ENCODE data around the gene LIME1. TPM values are rescaled to one million over a fixed set of nuclear protein-coding genes. Genes with fewer than 3 reads are reported as not detected.
A peak's percentile ranks its signal among the peaks of the same experiment; 100 is the strongest.
"Not testable (repeated sequence)": the region's sequence is repeated elsewhere in the genome, so short reads cannot be mapped to it uniquely, and the experiment has no call there.

The LIME1 gene
- total and polyA plus RNA-seq, 4 donors: 6.5 to 57.6 (median 8.6) TPM

DNA sequence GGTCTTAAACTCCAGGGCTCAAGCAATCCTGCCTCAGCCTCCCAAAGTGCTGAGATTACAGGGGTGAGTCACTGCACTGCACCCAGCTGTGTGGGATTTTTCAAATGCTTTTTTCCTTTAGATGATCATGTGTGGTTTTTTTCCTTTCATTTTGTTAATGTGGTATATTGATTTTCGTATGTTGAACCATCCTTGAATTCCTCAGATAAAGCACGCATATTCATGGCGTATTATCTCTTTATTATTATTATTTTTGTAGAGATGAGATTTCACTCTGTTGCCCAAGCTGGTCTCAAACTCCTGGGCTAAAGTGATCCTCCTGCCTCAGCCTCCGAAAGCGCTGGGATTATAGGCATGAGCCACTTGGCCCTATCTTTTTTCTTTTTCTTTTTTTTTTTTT lies 21.6 kb upstream of the LIME1 start:
- peaks cover 2 to 7% of the 10 kb centered on the region in 2 donors for H3K36me3 ChIP-seq (ENCODE audit: control insufficient read depth in 1 of 2, insufficient read depth in 2 of 2, low read length in 1 of 2)

DNA sequence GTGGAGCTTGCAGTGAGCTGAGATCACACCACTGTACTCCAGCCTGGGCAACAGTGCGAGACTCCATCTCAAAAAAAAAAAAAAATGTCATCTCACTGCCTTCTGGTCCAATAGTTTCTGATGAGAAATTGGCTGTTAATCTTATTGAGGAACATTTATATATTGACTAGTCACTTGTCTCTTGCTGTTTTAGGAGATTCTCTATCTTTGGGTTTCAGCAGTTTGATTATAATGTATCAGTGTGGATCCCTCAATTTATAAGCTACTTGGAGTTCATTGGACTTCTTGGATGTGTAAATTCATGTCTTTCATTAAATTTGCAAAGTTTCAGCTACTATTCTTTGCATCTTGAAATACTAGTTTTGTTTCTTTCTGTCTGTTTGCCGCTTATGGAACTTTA lies 17.5 kb upstream of the LIME1 start:
- no peaks in the 10 kb centered on the region for H3K4me1 ChIP-seq (ENCODE audit: control insufficient read depth in 1 of 2, insufficient read depth in 2 of 2, low read length in 2 of 2)
- H3K27ac ChIP-seq (ENCODE audit: low read depth in 1 of 2, low read length in 2 of 2): no peak overlapping the region
- no peaks in the 10 kb centered on the region for H3K9me3 ChIP-seq (ENCODE audit: control insufficient read depth, low read length)
- DNase-seq (no peak), ATAC-seq (ENCODE audit: low FRiP score) (no peak)
- H3K36me3 ChIP-seq (ENCODE audit: control insufficient read depth in 1 of 2, insufficient read depth in 2 of 2, low read length in 1 of 2): peaks cover 2 to 12% of the 10 kb centered on the region in 2 donors
- no peak overlapping the region for H3K4me3 ChIP-seq (ENCODE audit: low read length in 2 of 2)
- intact Hi-C loops (cut with DNase I): no loop called here
- 99 to 100% methylated on average over 2 of the region's 2 CpGs for WGBS, 2 donors
- H3K27me3 ChIP-seq (ENCODE audit: control insufficient read depth in 1 of 2, insufficient read depth in 2 of 2, low read length in 1 of 2): no peaks in the 10 kb centered on the region

More for the DNA sequence above, 21.6 kb upstream of the LIME1 start:
- no peak overlapping the region for H3K27ac ChIP-seq (ENCODE audit: low read depth in 1 of 2, low read length in 2 of 2)
- no peaks in the 10 kb centered on the region for H3K27me3 ChIP-seq (ENCODE audit: control insufficient read depth in 1 of 2, insufficient read depth in 2 of 2, low read length in 1 of 2)
- no peaks in the 10 kb centered on the region for H3K4me1 ChIP-seq (ENCODE audit: control insufficient read depth in 1 of 2, insufficient read depth in 2 of 2, low read length in 2 of 2)
- H3K9me3 ChIP-seq (ENCODE audit: control insufficient read depth, low read length): no peaks in the 10 kb centered on the region
- DNase-seq (peak in 1 of 2 donors; percentile 22), ATAC-seq (ENCODE audit: low FRiP score) (no peak)
- H3K4me3 ChIP-seq (ENCODE audit: low read length in 2 of 2): no peak overlapping the region
- intact Hi-C loops (cut with DNase I): no loop called here
- 97 to 98% methylated on average over 5 of the region's 5 CpGs for WGBS, 2 donors

DNA sequence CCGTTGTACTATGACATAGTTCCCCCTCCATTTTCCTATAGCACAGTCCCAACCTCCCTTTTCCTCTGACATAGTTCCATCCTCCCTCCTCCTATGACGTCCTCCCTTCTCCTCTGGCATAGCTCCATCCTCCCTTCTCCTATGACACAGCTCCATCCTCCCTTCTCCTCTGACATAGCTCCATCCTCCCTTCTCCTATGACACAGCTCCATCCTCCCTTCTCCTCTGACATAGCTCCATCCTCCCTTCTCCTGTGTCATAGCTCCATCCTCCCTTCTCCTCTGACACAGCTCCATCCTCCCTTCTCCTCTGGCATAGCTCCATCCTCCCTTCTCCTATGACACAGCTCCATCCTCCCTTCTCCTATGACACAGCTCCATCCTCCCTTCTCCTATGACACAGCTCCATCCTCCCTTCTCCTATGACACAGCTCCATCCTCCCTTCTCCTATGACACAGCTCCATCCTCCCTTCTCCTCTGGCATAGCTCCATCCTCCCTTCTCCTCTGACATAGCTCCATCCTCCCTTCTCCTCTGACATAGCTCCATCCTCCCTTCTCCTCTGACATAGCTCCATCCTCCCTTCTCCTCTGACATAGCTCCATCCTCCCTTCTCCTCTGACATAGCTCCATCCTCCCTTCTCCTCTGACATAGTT lies 13.4 kb upstream of the LIME1 start:
- H3K36me3 ChIP-seq (ENCODE audit: control insufficient read depth in 1 of 2, insufficient read depth in 2 of 2, low read length in 1 of 2); DNase-seq; H3K9me3 ChIP-seq (ENCODE audit: control insufficient read depth, low read length); H3K4me1 ChIP-seq (ENCODE audit: control insufficient read depth in 1 of 2, insufficient read depth in 2 of 2, low read length in 2 of 2); H3K27me3 ChIP-seq (ENCODE audit: control insufficient read depth in 1 of 2, insufficient read depth in 2 of 2, low read length in 1 of 2); intact Hi-C loops (cut with DNase I); H3K27ac ChIP-seq (ENCODE audit: low read depth in 1 of 2, low read length in 2 of 2); ATAC-seq (ENCODE audit: low FRiP score); H3K4me3 ChIP-seq (ENCODE audit: low read length in 2 of 2): not testable (repeated sequence)
- WGBS, 2 donors: 63 to 76% methylated on average over 2 of the region's 2 CpGs

DNA sequence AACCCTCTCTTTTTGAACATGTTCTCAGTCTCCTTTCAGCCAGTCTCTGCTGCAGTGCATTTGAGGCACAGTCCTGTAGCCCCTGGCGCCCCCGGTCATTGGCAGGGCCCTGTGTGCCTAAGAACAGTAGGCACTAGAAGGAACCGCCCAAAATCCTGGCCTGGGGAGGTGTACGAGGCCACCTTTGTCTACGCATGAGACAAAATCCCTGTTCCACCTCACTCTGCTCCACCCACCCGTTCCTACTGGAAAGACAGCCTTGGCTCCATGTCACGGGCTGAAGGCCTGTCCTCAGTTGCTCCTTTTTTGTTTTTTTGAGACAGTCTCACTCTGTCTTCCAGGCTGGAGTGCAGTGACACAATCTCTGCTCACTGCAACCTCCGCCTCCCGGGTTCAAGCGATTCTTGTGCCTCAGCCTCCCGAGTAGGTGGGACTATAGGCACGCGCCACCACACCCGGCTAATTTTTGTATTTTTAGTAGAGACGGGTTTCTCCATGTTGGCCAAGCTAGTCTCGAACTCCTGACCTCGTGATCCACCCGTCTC lies 6.2 kb upstream of the LIME1 start:
- H3K36me3 ChIP-seq (ENCODE audit: control insufficient read depth in 1 of 2, insufficient read depth in 2 of 2, low read length in 1 of 2); H3K27ac ChIP-seq (ENCODE audit: low read depth in 1 of 2, low read length in 2 of 2); H3K9me3 ChIP-seq (ENCODE audit: control insufficient read depth, low read length); intact Hi-C loops (cut with DNase I); H3K4me3 ChIP-seq (ENCODE audit: low read length in 2 of 2); H3K27me3 ChIP-seq (ENCODE audit: control insufficient read depth in 1 of 2, insufficient read depth in 2 of 2, low read length in 1 of 2); H3K4me1 ChIP-seq (ENCODE audit: control insufficient read depth in 1 of 2, insufficient read depth in 2 of 2, low read length in 2 of 2); DNase-seq; ATAC-seq (ENCODE audit: low FRiP score): not testable (repeated sequence)
- 93 to 94% methylated on average over 18 of the region's 18 CpGs for WGBS, 2 donors

DNA sequence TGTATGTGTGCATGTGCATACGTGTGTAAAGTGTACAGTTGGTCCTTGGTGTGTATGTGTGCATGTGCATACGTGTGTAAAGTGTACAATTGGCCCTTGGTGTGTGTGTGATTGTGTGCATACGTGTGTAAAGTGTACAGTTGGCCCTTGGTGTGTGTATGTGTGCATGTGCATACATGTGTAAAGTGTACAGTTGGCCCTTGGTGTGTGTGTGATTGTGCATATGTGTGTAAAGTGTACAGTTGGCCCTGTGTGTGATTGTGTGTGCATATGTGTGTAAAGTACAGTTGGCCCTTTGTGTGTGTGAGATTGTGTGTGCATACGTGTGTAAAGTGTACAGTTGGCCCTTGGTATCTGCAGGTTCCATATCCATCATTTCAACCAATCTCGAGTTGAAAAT lies 5.1 kb upstream of the LIME1 start:
- intact Hi-C loops (cut with DNase I): no loop called here
- Histone ChIP-seq H3K4me3 (ENCODE audit: low read length in 2 of 2) (no peak overlapping the region), H3K36me3 (ENCODE audit: control insufficient read depth in 1 of 2, insufficient read depth in 2 of 2, low read length in 1 of 2) (no peaks in the 10 kb centered on the region), H3K9me3 (ENCODE audit: control insufficient read depth, low read length) (no peaks in the 10 kb centered on the region), H3K27me3 (ENCODE audit: control insufficient read depth in 1 of 2, insufficient read depth in 2 of 2, low read length in 1 of 2) (no peaks in the 10 kb centered on the region), H3K27ac (ENCODE audit: low read depth in 1 of 2, low read length in 2 of 2) (no peak overlapping the region), H3K4me1 (ENCODE audit: control insufficient read depth in 1 of 2, insufficient read depth in 2 of 2, low read length in 2 of 2) (no peaks in the 10 kb centered on the region)
- ATAC-seq (ENCODE audit: low FRiP score) (no peak), DNase-seq (no peak)
- WGBS, 2 donors: 58 to 78% methylated on average over 4 to 5 of the region's 5 CpGs

DNA sequence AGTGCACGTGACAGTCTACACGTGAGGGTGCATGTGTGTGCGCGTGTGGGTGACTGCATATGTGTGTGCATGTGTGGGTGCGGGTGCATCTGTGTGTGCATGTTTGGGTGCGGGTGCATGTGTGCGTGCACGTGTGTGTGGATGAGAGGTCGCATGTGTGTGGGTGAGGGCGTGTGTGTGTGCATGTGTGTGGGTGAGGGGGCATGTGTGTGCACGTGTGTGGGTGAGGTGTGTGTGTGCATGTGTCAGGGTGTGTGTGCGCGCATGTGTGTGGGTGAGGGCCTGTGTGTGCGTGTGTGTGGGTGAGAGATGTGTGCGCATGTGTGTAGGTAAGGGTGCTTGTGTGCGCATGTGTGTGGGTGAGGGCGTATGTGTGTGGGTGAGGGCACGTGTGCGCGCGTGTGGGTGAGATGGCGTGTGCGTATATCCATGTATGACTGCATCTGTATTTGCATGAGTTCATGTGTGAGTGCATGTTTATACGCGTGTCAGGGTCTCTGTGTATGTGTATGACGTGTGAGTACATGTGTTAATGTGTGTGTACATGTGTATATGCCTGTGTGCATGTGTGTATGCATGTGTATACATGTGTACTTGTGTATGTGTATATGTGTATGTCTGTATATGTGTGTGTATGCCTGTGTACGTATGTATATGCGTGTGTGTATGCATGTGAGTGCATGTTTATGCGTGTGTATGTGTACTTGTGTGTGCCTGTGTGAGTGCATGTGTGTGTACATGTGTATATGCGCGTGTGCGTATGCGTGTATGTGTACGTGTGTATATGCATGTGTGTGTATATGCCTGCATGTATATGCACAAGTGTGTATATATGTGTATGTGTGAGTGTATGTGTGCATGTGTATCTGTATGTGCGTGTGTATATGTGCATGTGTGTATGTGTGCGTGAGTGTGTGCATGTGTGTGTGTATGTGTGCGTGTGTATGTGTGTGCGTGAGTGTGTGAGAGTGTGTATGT lies 4.1 kb upstream of the LIME1 start:
- 86 to 88% methylated on average over 37 to 38 of the region's 38 CpGs for WGBS, 2 donors
- no peaks in the 10 kb centered on the region for H3K36me3 ChIP-seq (ENCODE audit: control insufficient read depth in 1 of 2, insufficient read depth in 2 of 2, low read length in 1 of 2)
- no peaks in the 10 kb centered on the region for H3K27me3 ChIP-seq (ENCODE audit: control insufficient read depth in 1 of 2, insufficient read depth in 2 of 2, low read length in 1 of 2)
- ATAC-seq (ENCODE audit: low FRiP score) (no peak), DNase-seq (no peak)
- H3K27ac ChIP-seq (ENCODE audit: low read depth in 1 of 2, low read length in 2 of 2): no peak overlapping the region
- no peak overlapping the region for H3K4me3 ChIP-seq (ENCODE audit: low read length in 2 of 2)
- H3K9me3 ChIP-seq (ENCODE audit: control insufficient read depth, low read length): no peaks in the 10 kb centered on the region
- intact Hi-C loops (cut with DNase I): no loop called here
- H3K4me1 ChIP-seq (ENCODE audit: control insufficient read depth in 1 of 2, insufficient read depth in 2 of 2, low read length in 2 of 2): no peaks in the 10 kb centered on the region

DNA sequence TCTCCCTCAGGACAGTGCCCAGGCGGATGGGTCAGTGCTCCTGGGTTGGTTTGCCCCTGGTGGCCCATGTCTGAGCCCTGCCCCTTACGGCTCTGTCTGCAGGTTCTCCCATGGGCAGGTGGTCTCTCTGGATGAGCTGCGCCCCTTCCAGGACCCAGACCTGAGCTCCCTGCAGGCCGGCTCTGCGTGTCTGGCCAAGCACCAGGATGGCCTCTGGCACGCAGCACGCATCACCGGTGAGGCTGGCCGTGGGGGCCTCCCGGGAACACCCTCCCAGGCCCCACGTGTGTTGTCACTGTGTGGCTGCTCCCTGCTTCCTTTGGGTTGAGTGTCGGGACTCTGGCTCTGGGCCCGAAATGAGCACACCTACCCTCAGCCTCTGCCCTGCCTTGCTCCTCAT lies 3.3 kb upstream of the LIME1 start:
- Histone ChIP-seq H3K36me3 (ENCODE audit: control insufficient read depth in 1 of 2, insufficient read depth in 2 of 2, low read length in 1 of 2) (no peaks in the 10 kb centered on the region), H3K27ac (ENCODE audit: low read depth in 1 of 2, low read length in 2 of 2) (no peak overlapping the region), H3K4me3 (ENCODE audit: low read length in 2 of 2) (no peak overlapping the region), H3K4me1 (ENCODE audit: control insufficient read depth in 1 of 2, insufficient read depth in 2 of 2, low read length in 2 of 2) (no peaks in the 10 kb centered on the region), H3K27me3 (ENCODE audit: control insufficient read depth in 1 of 2, insufficient read depth in 2 of 2, low read length in 1 of 2) (no peaks in the 10 kb centered on the region), H3K9me3 (ENCODE audit: control insufficient read depth, low read length) (no peaks in the 10 kb centered on the region)
- intact Hi-C loops (cut with DNase I): no loop called here
- ATAC-seq (ENCODE audit: low FRiP score) (no peak), DNase-seq (no peak)
- 92% methylated on average over 13 of the region's 13 CpGs for WGBS, 2 donors

DNA sequence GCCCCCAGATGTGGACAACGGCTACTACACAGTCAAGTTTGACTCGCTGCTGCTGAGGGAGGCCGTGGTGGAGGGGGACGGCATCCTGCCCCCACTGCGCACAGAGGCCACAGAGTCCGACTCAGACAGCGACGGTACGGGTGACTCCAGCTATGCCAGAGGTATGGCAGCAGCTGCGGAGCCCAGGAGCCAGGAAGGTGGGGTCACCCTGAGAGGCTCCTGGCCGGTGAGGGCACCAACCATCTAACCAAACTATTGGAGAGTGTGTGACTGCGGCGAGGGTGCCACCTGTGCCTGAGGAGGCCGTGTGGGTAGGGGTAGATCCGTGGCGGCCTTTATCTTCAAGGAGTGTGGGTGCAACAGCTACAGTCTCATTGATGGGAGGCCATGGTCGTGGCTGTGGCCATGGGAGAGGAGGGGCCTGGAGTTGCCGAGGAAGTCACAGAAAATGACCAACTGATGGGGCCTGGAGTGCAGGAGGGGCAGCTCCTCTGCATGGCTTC lies 2.8 kb upstream of the LIME1 start:
- H3K36me3 ChIP-seq (ENCODE audit: control insufficient read depth in 1 of 2, insufficient read depth in 2 of 2, low read length in 1 of 2): no peaks in the 10 kb centered on the region
- ATAC-seq (ENCODE audit: low FRiP score) (no peak), DNase-seq (no peak)
- no peak overlapping the region for H3K4me3 ChIP-seq (ENCODE audit: low read length in 2 of 2)
- H3K9me3 ChIP-seq (ENCODE audit: control insufficient read depth, low read length): no peaks in the 10 kb centered on the region
- no peaks in the 10 kb centered on the region for H3K27me3 ChIP-seq (ENCODE audit: control insufficient read depth in 1 of 2, insufficient read depth in 2 of 2, low read length in 1 of 2)
- H3K27ac ChIP-seq (ENCODE audit: low read depth in 1 of 2, low read length in 2 of 2): no peak overlapping the region
- H3K4me1 ChIP-seq (ENCODE audit: control insufficient read depth in 1 of 2, insufficient read depth in 2 of 2, low read length in 2 of 2): no peaks in the 10 kb centered on the region
- intact Hi-C loops (cut with DNase I): no loop called here
- WGBS, 2 donors: 93% methylated on average over 18 of the region's 18 CpGs
